B cell (primary cell): ENCODE results near the gene KRT9. TPM values are rescaled to one million over a fixed set of nuclear protein-coding genes. Genes with fewer than 3 reads are reported as not detected.
"Not testable (repeated sequence)": the region's sequence is repeated elsewhere in the genome, so short reads cannot be mapped to it uniquely, and the experiment has no call there.

Source experiments
- ATAC-seq: fragments of 200-7000 bp; cut with Tn5 transposase; one replicate; pipeline ENCODE4 v1.10.0; 2021; ENCODE audit warnings: low read depth, mild to moderate bottlenecking, moderate number of reproducible peaks, moderate library complexity
- CTCF ChIA-PET: fragments of 350-600 bp; sonication (Branson Sonifier 250); formaldehyde crosslinking; loops from one replicate; lab custom pipeline; 2021; ENCODE audit warnings: antibody characterized with exemption, inconsistent platforms; lab: Charles Lee
- POLR2A ChIA-PET: fragments of 350-600 bp; sonication (Branson Sonifier 250); formaldehyde crosslinking; loops from one replicate; lab custom pipeline; 2021; ENCODE audit warnings: antibody characterized with exemption; lab: Charles Lee
- DNase-seq: peaks from one replicate; pipeline ENCODE4 v3.0.0; 2013
- H2AFZ ChIP-seq: 2 replicates; pipeline ENCODE4 v1.6.1; 2012; ENCODE audit warnings: mild to moderate bottlenecking, low read depth, low read length; ENCODE audit not compliant: insufficient read depth, poor library complexity, severe bottlenecking
- H3K27ac ChIP-seq, 2 donors: 1 replicate in 1 of 2; 2 replicates in 1 of 2; pipeline ENCODE4 v1.5.1; 2012 to 2013; ENCODE audit warnings: low read length in 2 of 2, mild to moderate bottlenecking in 2 of 2, moderate library complexity in 1 of 2
- H3K27me3 ChIP-seq, 4 experiments: fragments of 200-600 bp in 1 of 4; sonication (generic) in 1 of 4; replicated peaks in 1 of 4; 1 replicate in 2 of 4; 2 replicates in 2 of 4; pipeline versions ENCODE4 v1.6.1 to v1.7.0; 2013 to 2016; ENCODE audit warnings: low read length in 3 of 4, mild to moderate bottlenecking in 2 of 4, mixed read lengths in 1 of 4, moderate library complexity in 1 of 4; ENCODE audit not compliant: insufficient read depth in 4 of 4, control insufficient read depth in 3 of 4; ENCODE audit errors: control extremely low read depth in 1 of 4
- H3K36me3 ChIP-seq, 2 experiments: replicated peaks in 1 of 2; 1 replicate in 1 of 2; 2 replicates in 1 of 2; pipeline versions ENCODE4 v1.6.1 to v1.7.1; 2013; ENCODE audit warnings: low read length in 1 of 2; ENCODE audit not compliant: insufficient read depth in 2 of 2, control insufficient read depth in 1 of 2; ENCODE audit errors: control extremely low read depth in 1 of 2, extremely low read depth in 1 of 2
- H3K4me1 ChIP-seq, 2 donors: fragments of 200-600 bp in 1 of 2; sonication (generic) in 1 of 2; 1 replicate in 1 of 2; 2 replicates in 1 of 2; pipeline versions ENCODE4 v1.5.1 to v1.6.1; 2013 to 2017; ENCODE audit warnings: low read length in 2 of 2; ENCODE audit not compliant: control insufficient read depth in 2 of 2, insufficient read depth in 2 of 2
- H3K4me2 ChIP-seq: replicated peaks from 2 replicates; pipeline ENCODE3; 2012; ENCODE audit warnings: mild to moderate bottlenecking, low read depth, low read length; ENCODE audit not compliant: poor library complexity, severe bottlenecking
- H3K4me3 ChIP-seq, 5 experiments: fragments of 200-600 bp in 1 of 5; sonication (generic) in 1 of 5; 1 replicate in 3 of 5; 2 replicates in 2 of 5; pipeline versions ENCODE4 v1.5.1 to v1.7.0; 2011 to 2016; ENCODE audit warnings: low read length in 4 of 5, mild to moderate bottlenecking in 4 of 5, low read depth in 2 of 5, control low read depth in 1 of 5, moderate library complexity in 1 of 5; ENCODE audit not compliant: insufficient read depth in 1 of 5; ENCODE audit errors: control extremely low read depth in 1 of 5, extremely low read depth in 1 of 5
- H3K79me2 ChIP-seq: fragments of 200-600 bp; sonication (generic); one replicate; pipeline ENCODE4 v1.6.0; 2016; ENCODE audit warnings: low read length; ENCODE audit not compliant: control insufficient read depth, insufficient read depth
- H3K9ac ChIP-seq: fragments of 200-600 bp; sonication (generic); 2 replicates; pipeline ENCODE4 v1.6.1; 2017; ENCODE audit warnings: mild to moderate bottlenecking, low read length, moderate library complexity
- H3K9me3 ChIP-seq, 3 donors: one replicate each; pipeline versions ENCODE4 v1.6.1 to v1.7.1; 2013; ENCODE audit warnings: low read length in 2 of 3; ENCODE audit not compliant: control insufficient read depth in 2 of 3, insufficient read depth in 1 of 3; ENCODE audit errors: control extremely low read depth in 1 of 3
- H4K20me1 ChIP-seq: 2 replicates; pipeline ENCODE4 v1.6.0; 2012; ENCODE audit warnings: mild to moderate bottlenecking, low read length; ENCODE audit not compliant: insufficient read depth, control insufficient read depth, poor library complexity, severe bottlenecking
- H3K27ac Mint-ChIP-seq: one replicate; pipeline ENCODE4 v1.8.0; 2021; ENCODE audit warnings: mixed read lengths
- H3K27me3 Mint-ChIP-seq: one replicate; pipeline ENCODE4 v1.8.0; 2021; ENCODE audit warnings: mixed read lengths
- H3K4me1 Mint-ChIP-seq: one replicate; pipeline ENCODE4 v1.8.0; 2021; ENCODE audit warnings: mixed read lengths
- H3K4me3 Mint-ChIP-seq: one replicate; pipeline ENCODE4 v1.8.0; 2021; ENCODE audit warnings: mixed read lengths
- H3K9me3 Mint-ChIP-seq: one replicate; pipeline ENCODE4 v1.8.0; 2022; ENCODE audit warnings: mixed read lengths; ENCODE audit not compliant: insufficient read depth
- CTCF ChIP-seq: fragments of 200-600 bp; IDR thresholded peaks from one replicate; pipeline ENCODE4 v1.8.0; 2022; ENCODE audit warnings: antibody characterized with exemption, mild to moderate bottlenecking
- EZH2 ChIP-seq: IDR thresholded peaks from 2 replicates; pipeline ENCODE4 v1.6.1; 2012; ENCODE audit warnings: borderline replicate concordance, low read depth, mild to moderate bottlenecking, moderate library complexity, low read length; ENCODE audit not compliant: insufficient read depth, poor library complexity, severe bottlenecking
- WGBS: methylation state at CpG from one replicate; pipeline ENCODE4 v1.1.5; 2013; ENCODE audit warnings: missing lambda C conversion rate; ENCODE audit not compliant: insufficient coverage; 5-methylcytosine and 5-hydroxymethylcytosine counted together
- intact Hi-C: fragments of 100-400 bp; cut with micrococcal nuclease; formaldehyde crosslinking; loops from one replicate; pipeline ENCODE4 v1.10.0; 2022
- polyA plus RNA-seq: library from polyadenylated mRNA; depleted of rRNA; stranded (reverse); fragments of >200 nt; gene quantifications from 2 replicates; pipeline ENCODE4 v1.2.3, GENCODE V29; 2012
- total RNA-seq, 2 donors: library from RNA; stranded (reverse); fragments of 120-200 nt in 1 of 2; gene quantifications; 1 replicate in 1 of 2; 2 replicates in 1 of 2; pipeline versions ENCODE4 v1.2.3 to v1.2.4, GENCODE V29; 2013 to 2022

Gene KRT9
- total and polyA plus RNA-seq, 2 donors (not counting 1 experiment from before 2014, with no cell fraction given), result not detected

- Mint-ChIP-seq H3K9me3 (no peaks in the 10 kb centered on the region), H3K4me1 (no peaks in the 10 kb centered on the region), H3K27ac (no peak overlapping the region), H3K4me3 (no peak overlapping the region), H3K27me3 (peaks cover 17% of the 10 kb centered on the region)
- TF ChIP-seq EZH2 (no peak), CTCF (no peak)
- POLR2A ChIA-PET, result no interaction called here
- no peak overlapping the region for H3K9ac ChIP-seq
- DNase-seq (no peak), ATAC-seq (no peak)
- H4K20me1 ChIP-seq, result no peaks in the 10 kb centered on the region
- CTCF ChIA-PET, result no interaction called here
- H3K4me2 ChIP-seq, result no peak overlapping the region
- no peaks in the 10 kb centered on the region for H3K27me3 ChIP-seq
- no peaks in the 10 kb centered on the region for H3K36me3 ChIP-seq
- no peak overlapping the region for H2AFZ ChIP-seq
- WGBS, result 80% methylated on average over 10 of the region's 11 CpGs
- no peaks in the 10 kb centered on the region for H3K4me1 ChIP-seq
- H3K9me3 ChIP-seq, result no peaks in the 10 kb centered on the region
- H3K4me3 ChIP-seq, result no peak overlapping the region
- no peak overlapping the region for H3K27ac ChIP-seq
- intact Hi-C loops, result no loop called here
- H3K79me2 ChIP-seq, result no peaks in the 10 kb centered on the region
These were observed 45.8 kb upstream of the KRT9 start for GRCh38 chr17:41617698-41618097.

GRCh38 chr17:41617136-41617535, 45.3 kb upstream of the KRT9 start:
- H3K27me3 Mint-ChIP-seq, result peaks cover 17% of the 10 kb centered on the region
- ChIA-PET CTCF (no interaction called here), POLR2A (no interaction called here)
- no peak for ATAC-seq
- no peaks in the 10 kb centered on the region for H4K20me1 ChIP-seq
- no peak overlapping the region for H3K9ac ChIP-seq
- no CpG with 5 or more reads among the region's 3 CpGs for WGBS
- H3K4me3 ChIP-seq, result no peak overlapping the region
- H3K27ac Mint-ChIP-seq, result no peak overlapping the region
- H3K4me3 Mint-ChIP-seq, result no peak overlapping the region
- DNase-seq, result no peak
- no peak overlapping the region for H3K27ac ChIP-seq
- no peak overlapping the region for H2AFZ ChIP-seq
- no peaks in the 10 kb centered on the region for H3K27me3 ChIP-seq
- no peak overlapping the region for H3K4me2 ChIP-seq
- TF ChIP-seq CTCF, result no peak
- TF ChIP-seq EZH2, result no peak
- no peaks in the 10 kb centered on the region for H3K4me1 Mint-ChIP-seq
- H3K9me3 ChIP-seq, result no peaks in the 10 kb centered on the region
- no peaks in the 10 kb centered on the region for H3K4me1 ChIP-seq
- intact Hi-C loops, result no loop called here
- H3K36me3 ChIP-seq, result no peaks in the 10 kb centered on the region
- H3K79me2 ChIP-seq, result no peaks in the 10 kb centered on the region
- H3K9me3 Mint-ChIP-seq, result no peaks in the 10 kb centered on the region

- ATAC-seq, CTCF ChIA-PET, DNase-seq, H3K27ac ChIP-seq, H3K4me1 Mint-ChIP-seq, H3K27me3 ChIP-seq, H3K79me2 ChIP-seq, H3K9me3 ChIP-seq, intact Hi-C loops, H3K36me3 ChIP-seq, H3K9me3 Mint-ChIP-seq, H3K4me3 ChIP-seq, H3K9ac ChIP-seq, H3K4me3 Mint-ChIP-seq, POLR2A ChIA-PET, H3K27ac Mint-ChIP-seq, H3K4me2 ChIP-seq, H4K20me1 ChIP-seq, H3K4me1 ChIP-seq, H2AFZ ChIP-seq: not testable (repeated sequence)
- 82% methylated on average over 3 of the region's 4 CpGs for WGBS
- peaks cover 14% of the 10 kb centered on the region for H3K27me3 Mint-ChIP-seq
These were observed 44.6 kb upstream of the KRT9 start for GRCh38 chr17:41616486-41616885.
